ENCODE data around the gene ZCCHC24.

The ZCCHC24 gene

GRCh38 chr10:79400146-79401004 lies 45.0 kb downstream of the ZCCHC24 start:
- peak in 2 of 4 experiments; percentile 15 to 46 for DNase-seq (ENCODE audit: low read depth in 4 of 4, low spot score in 1 of 4)

GRCh38 chr10:79399223-79399831 lies 46.1 kb downstream of the ZCCHC24 start:
- DNase-seq (ENCODE audit: low read depth in 4 of 4, low spot score in 1 of 4), result no peak

- DNase-seq (ENCODE audit: low read depth in 4 of 4, low spot score in 1 of 4), result no peak
Observed at GRCh38 chr10:79398642-79399041, 46.8 kb downstream of the ZCCHC24 start.

- DNase-seq (ENCODE audit: low read depth in 4 of 4, low spot score in 1 of 4), result no peak
Observed at GRCh38 chr10:79397575-79398303, 47.7 kb downstream of the ZCCHC24 start.

- DNase-seq (ENCODE audit: low read depth in 4 of 4, low spot score in 1 of 4), result no peak
Observed at GRCh38 chr10:79397051-79397450, 48.4 kb downstream of the ZCCHC24 start.

- no peak for DNase-seq (ENCODE audit: low read depth in 4 of 4, low spot score in 1 of 4)
Observed at GRCh38 chr10:79396520-79396919, 48.9 kb downstream of the ZCCHC24 start.

GRCh38 chr10:79394664-79395063 lies 50.8 kb downstream of the ZCCHC24 start:
- DNase-seq (ENCODE audit: low read depth in 4 of 4, low spot score in 1 of 4), result no peak

- DNase-seq (ENCODE audit: low read depth in 4 of 4, low spot score in 1 of 4), result no peak
Observed at GRCh38 chr10:79393924-79394610, 51.4 kb downstream of the ZCCHC24 start.

- DNase-seq (ENCODE audit: low read depth in 4 of 4, low spot score in 1 of 4), result no peak
Observed at GRCh38 chr10:79393221-79393923, 52.1 kb downstream of the ZCCHC24 start.

GRCh38 chr10:79392506-79393176 lies 52.8 kb downstream of the ZCCHC24 start:
- no peak for DNase-seq (ENCODE audit: low read depth in 4 of 4, low spot score in 1 of 4)

GRCh38 chr10:79392020-79392398 lies 53.4 kb downstream of the ZCCHC24 start:
- no peak for DNase-seq (ENCODE audit: low read depth in 4 of 4, low spot score in 1 of 4)

GRCh38 chr10:79391231-79392019 lies 54.0 kb downstream of the ZCCHC24 start:
- no peak for DNase-seq (ENCODE audit: low read depth in 4 of 4, low spot score in 1 of 4)

GRCh38 chr10:79390551-79391229 lies 54.7 kb downstream of the ZCCHC24 start:
- no peak for DNase-seq (ENCODE audit: low read depth in 4 of 4, low spot score in 1 of 4)

GRCh38 chr10:79390057-79390456 lies 55.4 kb downstream of the ZCCHC24 start:
- no peak for DNase-seq (ENCODE audit: low read depth in 4 of 4, low spot score in 1 of 4)

- DNase-seq (ENCODE audit: low read depth in 4 of 4, low spot score in 1 of 4), result no peak
Observed at GRCh38 chr10:79387974-79388850, 57.2 kb downstream of the ZCCHC24 start.

GRCh38 chr10:79387466-79387973 lies 57.9 kb downstream of the ZCCHC24 start:
- no peak for DNase-seq (ENCODE audit: low read depth in 4 of 4, low spot score in 1 of 4)

- no peak for DNase-seq (ENCODE audit: low read depth in 4 of 4, low spot score in 1 of 4)
Observed at GRCh38 chr10:79386637-79387465, 58.6 kb downstream of the ZCCHC24 start.
